ENCODE data around the gene ZNF883.

Gene ZNF883

DNA sequence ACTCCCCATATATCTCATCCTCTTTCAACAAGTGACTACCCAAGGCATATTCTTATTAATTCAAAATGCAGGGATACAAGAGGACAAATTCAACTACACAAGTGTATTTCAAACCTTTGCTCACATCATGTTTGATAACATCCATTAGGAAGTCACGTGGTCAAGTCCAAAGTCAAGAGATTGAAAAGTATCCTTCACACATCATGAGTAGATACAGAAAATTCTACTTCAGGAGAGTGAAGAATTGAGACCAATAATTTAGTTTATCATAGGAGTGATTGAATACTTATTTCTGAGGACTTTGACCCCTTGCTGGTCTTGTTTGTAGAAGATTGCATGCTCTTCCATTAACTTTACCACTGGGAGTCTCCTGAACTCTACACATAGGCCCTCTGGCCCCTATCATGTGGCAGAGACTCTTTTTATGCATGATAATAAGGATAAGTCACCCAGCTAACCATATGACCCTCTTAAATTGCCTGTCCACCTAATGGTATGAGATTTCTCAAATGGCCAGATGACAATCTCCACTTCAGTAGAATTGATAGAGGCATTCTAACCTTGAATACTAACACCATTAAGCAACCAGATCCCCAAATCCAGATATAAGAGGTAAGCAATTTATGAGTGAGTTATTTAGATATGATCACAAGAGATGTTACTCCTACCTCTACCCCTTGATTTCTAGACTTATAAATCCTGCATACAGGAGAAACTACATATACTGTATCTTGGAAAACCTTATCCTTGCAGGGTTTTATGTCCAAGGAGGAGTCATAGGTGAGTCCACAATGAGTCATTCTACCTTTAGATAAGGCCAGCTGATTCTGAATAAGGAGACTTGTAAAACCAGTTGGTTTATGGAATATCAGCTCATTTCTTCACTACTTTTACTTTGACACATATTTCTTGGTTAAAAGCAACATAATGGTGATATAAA, 94.7 kb downstream of the ZNF883 start:
- no peak for DNase-seq

GRCh38 chr9:112914524-112914923, 97.5 kb downstream of the ZNF883 start:
- no peak for DNase-seq

GRCh38 chr9:112913326-112913725, 98.7 kb downstream of the ZNF883 start:
- DNase-seq = no peak

DNA sequence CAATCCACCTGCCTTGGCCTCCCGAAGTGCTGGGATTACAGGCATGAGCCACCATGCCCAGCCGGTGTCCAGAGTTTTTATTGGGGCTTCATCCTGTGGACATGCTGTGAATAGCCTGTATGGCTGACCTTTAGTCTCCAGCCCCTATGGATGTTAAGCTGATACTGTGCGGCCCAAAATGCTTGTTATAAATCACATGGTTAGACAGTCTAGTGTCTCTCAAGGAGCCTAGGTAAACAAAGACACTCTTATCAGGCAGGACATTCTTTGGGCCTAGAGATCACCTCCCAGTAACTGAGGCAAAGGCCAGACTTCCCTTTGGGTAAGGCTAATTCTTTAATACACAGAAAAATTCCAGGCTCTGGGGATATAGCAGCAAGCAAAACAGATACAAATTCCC, 99.4 kb downstream of the ZNF883 start:
- DNase-seq = no peak

GRCh38 chr9:112911736-112912135, 100.3 kb downstream of the ZNF883 start:
- no peak for DNase-seq
